ENCODE measurements around the gene TMEM59.
"Not testable (repeated sequence)": the region's sequence is repeated elsewhere in the genome, so short reads cannot be mapped to it uniquely, and the experiment has no call there.

Gene TMEM59

DNA sequence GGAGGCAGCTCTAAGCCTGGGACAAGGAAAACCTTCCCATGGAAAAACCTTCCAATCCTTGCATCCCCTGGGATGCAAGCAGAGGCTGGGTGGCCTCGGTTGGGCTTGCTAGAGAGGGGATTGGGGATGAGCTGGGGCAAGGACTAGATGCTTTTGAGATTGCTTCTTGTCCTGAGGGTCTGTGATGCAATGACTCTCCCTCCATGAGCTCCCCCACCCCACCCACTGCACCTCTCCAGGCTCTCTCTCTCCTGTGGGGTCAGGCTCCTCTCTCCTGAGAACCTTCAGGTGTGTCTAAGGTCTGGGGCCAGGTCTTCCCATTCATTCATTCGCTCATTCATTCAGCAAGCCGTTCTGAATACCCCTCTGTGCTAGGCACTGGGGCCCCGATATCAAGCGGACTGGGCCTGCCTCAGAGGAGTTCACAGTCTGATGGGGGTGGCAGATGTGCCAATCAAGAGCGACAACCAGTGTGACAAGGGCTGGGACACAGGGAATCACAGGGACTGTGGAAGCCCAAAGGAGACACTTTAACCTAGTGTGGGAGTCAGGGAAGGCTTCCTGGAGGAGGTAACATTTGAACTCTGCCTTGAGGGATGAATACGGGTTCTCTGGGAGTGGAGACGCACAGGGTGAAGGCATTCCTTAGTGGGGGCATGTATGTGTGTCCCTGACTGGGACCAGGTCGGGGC is 41.5 kb downstream of the TMEM59 start:
- no peak overlapping the region for H3K4me3 ChIP-seq
- no peak overlapping the region for H3K9ac ChIP-seq
- H3K4me2 ChIP-seq: no peak overlapping the region
- TF ChIP-seq Cebpa-rat (IDR thresholded peaks at IDR 0.05): no peak
- no peaks in the 10 kb centered on the region for H3K9me3 ChIP-seq (replicated peaks in 1 of 11)
- no peaks in the 10 kb centered on the region for H3K27me3 ChIP-seq
- 0 out of 22 replicates have a peak, but pooled peaks cover 0 to 6% (median 0%) of the 10 kb centered on the region in 11 experiments for H4K20me1 ChIP-seq
- H3K36me3 ChIP-seq: no peaks in the 10 kb centered on the region
- H3K4me1 ChIP-seq: no peaks in the 10 kb centered on the region
- H3K27ac ChIP-seq: no peak overlapping the region

DNA sequence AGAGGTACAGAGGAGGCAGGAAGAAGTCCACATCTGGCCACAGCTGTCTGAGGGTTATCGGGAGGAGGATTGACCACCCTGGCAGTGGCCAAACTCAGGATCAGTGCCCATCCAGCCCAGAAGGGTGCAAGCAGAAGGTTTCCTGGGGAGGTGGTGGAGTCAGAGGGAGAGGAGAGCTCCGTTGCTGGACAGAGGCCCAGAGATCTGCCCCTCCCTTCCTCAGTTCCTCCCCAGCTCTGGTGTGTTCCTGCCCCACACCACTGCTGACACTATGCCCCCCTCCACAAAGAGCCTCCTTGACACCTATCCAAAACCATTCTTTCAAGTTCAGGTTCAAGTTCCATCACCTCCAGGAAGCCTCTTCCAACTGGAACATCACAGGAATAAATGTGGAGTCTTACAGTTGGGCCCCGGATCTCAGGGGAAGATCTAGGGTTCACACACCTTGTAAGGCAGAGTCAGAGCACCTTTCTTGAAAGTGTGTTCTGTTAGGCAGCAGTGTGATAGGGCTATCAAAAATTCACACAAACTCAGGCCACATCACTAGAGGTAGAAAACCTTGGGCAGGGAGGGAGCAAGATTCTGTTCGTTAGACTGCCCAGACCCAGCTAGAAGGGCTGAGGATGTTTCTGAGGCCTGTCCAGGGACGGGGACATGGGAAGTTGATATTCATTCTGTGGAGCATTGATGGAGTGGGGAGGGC is 42.4 kb downstream of the TMEM59 start:
- no peak for TF ChIP-seq Cebpa-rat (IDR thresholded peaks at IDR 0.05)
- H3K4me3 ChIP-seq: no peak overlapping the region

DNA sequence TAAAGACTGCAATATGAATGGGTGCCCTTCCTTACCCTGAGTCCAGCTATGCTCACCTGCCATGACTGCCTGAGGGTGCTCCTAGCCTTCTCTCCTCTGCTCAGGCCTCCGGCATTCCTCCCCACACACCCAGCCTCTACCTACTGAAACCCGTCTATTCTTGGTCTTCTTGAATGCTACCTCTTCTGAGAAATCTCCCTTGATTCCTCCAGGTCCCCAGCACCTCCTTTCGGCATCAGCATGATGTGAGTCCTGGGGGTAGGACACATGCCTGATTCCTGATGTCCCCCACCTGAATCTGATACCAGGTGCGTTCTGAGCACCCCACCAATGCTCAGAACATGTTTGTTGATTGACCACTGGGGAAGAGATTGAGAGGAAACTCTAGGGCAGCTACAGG is 43.6 kb downstream of the TMEM59 start:
- Histone ChIP-seq H3K4me2 (no peak overlapping the region), H3K4me3 (no peak overlapping the region), H3K36me3 (no peaks in the 10 kb centered on the region), H3K27ac (no peak overlapping the region), H4K20me1 (0 out of 22 replicates have a peak, but pooled peaks cover 0 to 6% (median 0%) of the 10 kb centered on the region in 11 experiments), H3K9me3 (replicated peaks in 1 of 11) (peaks cover 0 to 6% (median 4%) of the 10 kb centered on the region in 11 experiments; a peak in 11 of 22 replicates), H3K4me1 (no peaks in the 10 kb centered on the region), H3K9ac (no peak overlapping the region), H3K27me3 (no peaks in the 10 kb centered on the region)
- TF ChIP-seq Cebpa-rat (IDR thresholded peaks at IDR 0.05): no peak

More for the DNA sequence above, 42.4 kb downstream of the TMEM59 start:
- no peaks in the 10 kb centered on the region for H3K9me3 ChIP-seq (replicated peaks in 1 of 11)
- H4K20me1 ChIP-seq: 0 out of 22 replicates have a peak, but pooled peaks cover 0 to 6% (median 0%) of the 10 kb centered on the region in 11 experiments
- no peak overlapping the region for H3K27ac ChIP-seq
- no peaks in the 10 kb centered on the region for H3K36me3 ChIP-seq
- H3K4me2 ChIP-seq: no peak overlapping the region
- no peaks in the 10 kb centered on the region for H3K27me3 ChIP-seq
- H3K4me1 ChIP-seq: no peaks in the 10 kb centered on the region
- H3K9ac ChIP-seq: no peak overlapping the region

DNA sequence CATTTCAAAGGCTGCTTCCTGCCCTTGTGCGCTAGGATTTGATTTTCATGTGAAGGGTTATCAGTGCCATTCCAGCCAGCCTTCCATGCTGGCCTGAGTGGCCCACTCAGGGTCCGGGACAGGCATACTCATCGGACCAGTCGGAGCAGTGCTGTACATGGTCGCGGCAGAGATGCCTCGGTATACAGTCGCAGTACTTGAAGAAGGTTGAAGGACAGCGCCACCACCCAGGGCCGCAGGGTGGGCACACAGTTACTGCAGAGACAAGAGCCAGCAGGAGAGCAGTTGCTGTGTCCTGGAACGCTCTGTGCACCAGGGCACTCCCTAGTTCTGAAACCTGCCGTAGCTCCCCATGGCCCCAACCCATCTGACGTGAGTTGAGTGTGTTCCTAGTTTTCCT is 44.1 kb downstream of the TMEM59 start:
- Histone ChIP-seq H3K4me1 (no peaks in the 10 kb centered on the region), H3K27ac (no peak overlapping the region), H4K20me1 (0 out of 22 replicates have a peak, but pooled peaks cover 0 to 6% (median 0%) of the 10 kb centered on the region in 11 experiments), H3K4me2 (no peak overlapping the region), H3K36me3 (no peaks in the 10 kb centered on the region), H3K27me3 (no peaks in the 10 kb centered on the region), H3K9ac (no peak overlapping the region), H3K4me3 (no peak overlapping the region), H3K9me3 (replicated peaks in 1 of 11) (peaks cover 0 to 11% (median 8%) of the 10 kb centered on the region in 11 experiments; a peak in 14 of 22 replicates)
- TF ChIP-seq Cebpa-rat (IDR thresholded peaks at IDR 0.05): no peak

DNA sequence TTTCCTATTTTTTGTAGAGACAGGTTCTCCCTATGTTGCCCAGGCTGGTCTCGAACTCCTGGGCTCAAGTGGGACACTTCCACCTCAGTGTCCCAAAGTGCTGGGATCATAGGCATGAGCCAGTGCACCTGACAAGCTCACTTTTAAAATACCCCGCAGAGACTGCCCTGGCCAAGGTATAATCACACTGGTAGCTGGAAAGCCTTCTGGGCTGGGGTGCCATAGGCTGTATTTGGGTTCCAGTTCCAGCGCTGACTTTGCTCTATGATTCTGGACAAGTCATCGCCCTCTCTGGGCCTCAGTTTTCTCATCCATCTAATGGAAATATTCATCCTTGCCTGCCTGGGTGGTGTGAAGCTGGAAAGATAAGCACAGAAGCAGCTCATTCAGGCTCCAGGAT is 45.4 kb downstream of the TMEM59 start:
- no peak overlapping the region for H3K27ac ChIP-seq
- no peaks in the 10 kb centered on the region for H3K4me1 ChIP-seq
- H3K4me3 ChIP-seq: no peak overlapping the region
- peaks cover 4 to 19% (median 13%) of the 10 kb centered on the region in 11 experiments; a peak in 16 of 22 replicates for H3K9me3 ChIP-seq (replicated peaks in 1 of 11)
- no peaks in the 10 kb centered on the region for H3K36me3 ChIP-seq
- H3K4me2 ChIP-seq: no peak overlapping the region
- TF ChIP-seq Cebpa-rat (IDR thresholded peaks at IDR 0.05): no peak
- H3K27me3 ChIP-seq: no peaks in the 10 kb centered on the region
- no peak overlapping the region for H3K9ac ChIP-seq
- H4K20me1 ChIP-seq: 0 out of 22 replicates have a peak, but pooled peaks cover 0 to 6% (median 0%) of the 10 kb centered on the region in 11 experiments

DNA sequence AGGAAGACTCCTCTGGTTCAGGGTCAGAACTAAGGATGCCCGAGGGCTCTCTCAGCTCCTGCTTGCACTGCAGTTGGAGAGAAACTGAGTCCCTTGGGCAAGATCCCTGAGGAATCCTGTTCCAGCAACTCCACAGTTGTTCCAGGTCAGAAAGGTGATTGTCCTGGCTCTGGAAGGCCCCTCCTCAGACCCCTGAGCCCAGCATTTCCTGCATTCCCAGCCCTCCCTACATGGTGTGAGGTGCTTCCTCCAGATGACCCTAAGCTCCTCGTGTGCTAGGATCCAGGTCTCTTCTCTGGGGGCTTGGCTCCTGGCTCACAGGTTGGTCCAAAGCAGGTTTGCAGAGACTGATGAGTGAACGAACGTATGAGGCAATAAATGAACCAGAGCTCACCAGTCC is 46.5 kb downstream of the TMEM59 start:
- Histone ChIP-seq H3K9me3 (replicated peaks in 1 of 11) (peaks cover 4 to 19% (median 13%) of the 10 kb centered on the region in 11 experiments; a peak in 16 of 22 replicates), H3K36me3 (no peaks in the 10 kb centered on the region), H3K4me1 (no peaks in the 10 kb centered on the region), H3K4me3 (no peak overlapping the region), H3K27me3 (no peaks in the 10 kb centered on the region), H3K4me2 (no peak overlapping the region), H3K9ac (no peak overlapping the region), H4K20me1 (no peaks in the 10 kb centered on the region), H3K27ac (no peak overlapping the region)
- TF ChIP-seq Cebpa-rat (IDR thresholded peaks at IDR 0.05): no peak

DNA sequence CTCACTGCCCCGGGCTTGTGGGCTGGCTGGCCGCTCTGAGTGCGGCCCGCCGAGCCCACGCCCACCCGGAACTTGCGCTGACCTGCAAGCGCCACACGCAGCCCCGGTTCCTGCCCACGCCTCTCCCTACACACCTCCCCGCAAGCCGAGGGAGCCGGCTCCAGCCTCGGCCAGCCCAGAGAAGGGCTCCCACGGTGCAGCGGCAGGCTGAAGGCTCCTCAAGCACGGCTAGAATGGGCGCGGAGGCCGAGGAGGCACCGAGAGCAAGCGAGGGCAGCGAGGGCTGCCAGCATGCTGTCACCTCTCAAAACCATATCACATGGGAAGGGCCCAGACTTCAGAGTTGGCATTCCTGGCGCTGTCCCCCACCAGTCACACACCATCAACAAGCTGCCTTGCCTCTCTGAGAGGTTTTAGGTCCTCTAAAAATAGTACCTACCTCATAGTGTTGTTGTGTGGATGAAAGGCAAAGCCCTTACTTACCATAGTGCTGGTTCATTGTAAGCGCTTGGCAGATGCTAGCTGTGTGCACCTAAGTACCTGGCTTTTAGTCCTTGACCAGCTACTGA is 48.4 kb downstream of the TMEM59 start:
- no peaks in the 10 kb centered on the region for H3K4me1 ChIP-seq
- H3K27me3 ChIP-seq: no peaks in the 10 kb centered on the region
- no peak overlapping the region for H3K27ac ChIP-seq
- H3K36me3 ChIP-seq: no peaks in the 10 kb centered on the region
- no peak overlapping the region for H3K9ac ChIP-seq
- H3K9me3 ChIP-seq (replicated peaks in 1 of 11): peaks cover 4 to 19% (median 13%) of the 10 kb centered on the region in 11 experiments; a peak in 16 of 22 replicates
- no peak overlapping the region for H3K4me3 ChIP-seq
- H3K4me2 ChIP-seq: no peak overlapping the region
- H4K20me1 ChIP-seq: no peaks in the 10 kb centered on the region
- TF ChIP-seq Cebpa-rat (IDR thresholded peaks at IDR 0.05): no peak

DNA sequence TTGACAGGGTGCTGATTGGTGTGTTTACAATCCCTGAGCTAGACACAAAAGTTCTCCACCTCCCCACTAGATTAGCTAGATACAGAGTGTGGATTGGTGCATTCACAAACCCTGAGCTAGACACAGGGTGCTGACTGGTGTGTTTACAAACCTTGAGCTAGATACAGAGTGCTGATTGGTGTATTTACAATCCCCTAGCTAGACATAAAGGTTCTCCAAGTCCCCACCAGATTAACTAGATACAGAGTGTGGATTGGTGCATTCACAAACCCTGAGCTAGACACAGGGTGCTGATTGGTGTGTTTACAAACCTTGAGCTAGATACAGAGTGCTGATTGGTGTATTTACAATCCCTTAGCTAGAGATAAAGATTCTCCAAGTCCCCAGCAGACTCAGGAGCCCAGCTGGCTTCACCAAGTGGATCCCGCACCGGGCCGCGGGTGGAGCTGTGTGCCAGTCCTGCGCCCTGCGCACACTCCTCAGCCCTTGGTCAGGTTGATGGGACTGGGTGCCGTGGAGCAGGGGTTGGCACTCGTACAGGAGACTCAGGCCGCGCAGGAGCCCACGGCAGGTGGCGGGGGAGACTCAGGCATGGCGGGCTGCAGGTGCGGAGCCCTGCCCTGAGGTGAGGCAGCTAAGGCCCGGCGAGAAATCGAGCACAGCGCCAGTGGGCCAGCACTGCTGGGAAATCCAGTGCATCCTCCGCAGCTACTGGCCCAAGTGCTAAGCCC is 49.1 kb downstream of the TMEM59 start:
- not testable (repeated sequence) for H3K27me3 ChIP-seq, H3K27ac ChIP-seq, H3K36me3 ChIP-seq, H4K20me1 ChIP-seq, H3K4me1 ChIP-seq, H3K9ac ChIP-seq, H3K4me2 ChIP-seq, H3K4me3 ChIP-seq
- peaks cover 4 to 19% (median 13%) of the 10 kb centered on the region in 11 experiments; a peak in 16 of 22 replicates for H3K9me3 ChIP-seq (replicated peaks in 1 of 11)

DNA sequence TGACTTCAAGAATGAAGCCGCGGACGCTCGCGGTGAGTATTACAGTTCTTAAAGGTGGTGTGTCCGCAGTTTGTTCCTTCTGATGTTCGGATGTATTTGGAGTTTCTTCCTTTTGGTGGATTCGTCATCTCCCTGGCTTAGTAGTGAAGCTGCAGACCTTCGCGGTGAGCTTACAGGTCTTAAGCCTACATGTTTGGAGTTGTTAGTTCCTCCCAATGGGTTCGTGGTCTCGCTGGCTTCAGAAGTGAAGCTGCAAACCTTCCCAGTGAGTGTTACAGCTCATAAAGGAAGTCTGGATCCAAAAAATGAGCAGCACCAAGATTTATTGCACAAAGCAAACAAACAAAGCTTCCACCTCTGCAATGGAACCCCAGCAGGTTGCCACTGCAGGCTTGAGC is 49.8 kb downstream of the TMEM59 start:
- Histone ChIP-seq H3K9ac (no peak overlapping the region), H3K4me3 (no peak overlapping the region), H3K9me3 (replicated peaks in 1 of 11) (peaks cover 4 to 19% (median 13%) of the 10 kb centered on the region in 11 experiments; a peak in 16 of 22 replicates), H3K4me1 (no peaks in the 10 kb centered on the region), H3K27ac (no peak overlapping the region), H3K4me2 (no peak overlapping the region), H4K20me1 (no peaks in the 10 kb centered on the region), H3K27me3 (no peaks in the 10 kb centered on the region), H3K36me3 (no peaks in the 10 kb centered on the region)
- TF ChIP-seq Cebpa-rat (IDR thresholded peaks at IDR 0.05): no peak

Measured in BLaER1 treated with 17β-estradiol and CSF1 and Interleukin-3, amounts not matched to agents 10 nM and 100 nM (cell line).